ENCODE measurements around the gene UBL5.

UBL5 gene

GRCh38 chr19:9791552-9792205 lies 36.0 kb upstream of the UBL5 start:
- Histone ChIP-seq H3K27me3 (ENCODE audit: control insufficient read depth, insufficient read depth, low read length) (no peaks in the 10 kb centered on the region), H3K9me3 (ENCODE audit: control insufficient read depth, insufficient read depth, low read length) (no peaks in the 10 kb centered on the region), H3K27ac (ENCODE audit: low read depth, low read length) (peak overlapping the region; percentile 64), H3K9ac (ENCODE audit: low read depth, low read length) (no peak overlapping the region), H3K4me1 (ENCODE audit: control insufficient read depth, insufficient read depth, low read length) (peaks cover 5% of the 10 kb centered on the region; the same call in 1 of the 2 replicates), H3K4me3 (ENCODE audit: low read depth, low read length) (peak overlapping the region; percentile 71), H3K36me3 (ENCODE audit: control insufficient read depth, insufficient read depth, low read length) (no peaks in the 10 kb centered on the region)

- no peaks in the 10 kb centered on the region for H3K36me3 ChIP-seq (ENCODE audit: control insufficient read depth, insufficient read depth, low read length)
- H3K27me3 ChIP-seq (ENCODE audit: control insufficient read depth, insufficient read depth, low read length), result no peaks in the 10 kb centered on the region
- H3K4me1 ChIP-seq (ENCODE audit: control insufficient read depth, insufficient read depth, low read length), result peaks cover 5% of the 10 kb centered on the region; the same call in 1 of the 2 replicates
- H3K9me3 ChIP-seq (ENCODE audit: control insufficient read depth, insufficient read depth, low read length), result no peaks in the 10 kb centered on the region
- peak overlapping the region; percentile 92 for H3K27ac ChIP-seq (ENCODE audit: low read depth, low read length)
- peak overlapping the region; percentile 83 for H3K9ac ChIP-seq (ENCODE audit: low read depth, low read length)
- H3K4me3 ChIP-seq (ENCODE audit: low read depth, low read length), result peak overlapping the region; percentile 80
These were observed 35.3 kb upstream of the UBL5 start for GRCh38 chr19:9792206-9793070.

GRCh38 chr19:9793071-9793591 lies 34.6 kb upstream of the UBL5 start:
- Histone ChIP-seq H3K9me3 (ENCODE audit: control insufficient read depth, insufficient read depth, low read length) (no peaks in the 10 kb centered on the region), H3K4me1 (ENCODE audit: control insufficient read depth, insufficient read depth, low read length) (peaks cover 5% of the 10 kb centered on the region; the same call in 1 of the 2 replicates), H3K27me3 (ENCODE audit: control insufficient read depth, insufficient read depth, low read length) (no peaks in the 10 kb centered on the region), H3K4me3 (ENCODE audit: low read depth, low read length) (peak overlapping the region; percentile 80), H3K36me3 (ENCODE audit: control insufficient read depth, insufficient read depth, low read length) (no peaks in the 10 kb centered on the region), H3K9ac (ENCODE audit: low read depth, low read length) (peak overlapping the region; percentile 83), H3K27ac (ENCODE audit: low read depth, low read length) (peak overlapping the region; percentile 92)

GRCh38 chr19:9796113-9796773 lies 31.5 kb upstream of the UBL5 start:
- no peaks in the 10 kb centered on the region for H3K27me3 ChIP-seq (ENCODE audit: control insufficient read depth, insufficient read depth, low read length)
- no peak overlapping the region for H3K27ac ChIP-seq (ENCODE audit: low read depth, low read length)
- H3K4me1 ChIP-seq (ENCODE audit: control insufficient read depth, insufficient read depth, low read length), result no peaks in the 10 kb centered on the region
- H3K4me3 ChIP-seq (ENCODE audit: low read depth, low read length), result no peak overlapping the region
- no peaks in the 10 kb centered on the region for H3K36me3 ChIP-seq (ENCODE audit: control insufficient read depth, insufficient read depth, low read length)
- H3K9ac ChIP-seq (ENCODE audit: low read depth, low read length), result no peak overlapping the region
- no peaks in the 10 kb centered on the region for H3K9me3 ChIP-seq (ENCODE audit: control insufficient read depth, insufficient read depth, low read length)

- no peak overlapping the region for H3K9ac ChIP-seq (ENCODE audit: low read depth, low read length)
- H3K36me3 ChIP-seq (ENCODE audit: control insufficient read depth, insufficient read depth, low read length), result no peaks in the 10 kb centered on the region
- no peak overlapping the region for H3K27ac ChIP-seq (ENCODE audit: low read depth, low read length)
- no peak overlapping the region for H3K4me3 ChIP-seq (ENCODE audit: low read depth, low read length)
- H3K4me1 ChIP-seq (ENCODE audit: control insufficient read depth, insufficient read depth, low read length), result no peaks in the 10 kb centered on the region
- no peaks in the 10 kb centered on the region for H3K9me3 ChIP-seq (ENCODE audit: control insufficient read depth, insufficient read depth, low read length)
- no peaks in the 10 kb centered on the region for H3K27me3 ChIP-seq (ENCODE audit: control insufficient read depth, insufficient read depth, low read length)
These were observed 29.8 kb upstream of the UBL5 start for GRCh38 chr19:9797871-9798270.

- Histone ChIP-seq H3K27ac (ENCODE audit: low read depth, low read length) (no peak overlapping the region), H3K9ac (ENCODE audit: low read depth, low read length) (no peak overlapping the region), H3K36me3 (ENCODE audit: control insufficient read depth, insufficient read depth, low read length) (no peaks in the 10 kb centered on the region), H3K27me3 (ENCODE audit: control insufficient read depth, insufficient read depth, low read length) (no peaks in the 10 kb centered on the region), H3K4me3 (ENCODE audit: low read depth, low read length) (no peak overlapping the region), H3K9me3 (ENCODE audit: control insufficient read depth, insufficient read depth, low read length) (no peaks in the 10 kb centered on the region), H3K4me1 (ENCODE audit: control insufficient read depth, insufficient read depth, low read length) (no peaks in the 10 kb centered on the region)
These were observed 28.6 kb upstream of the UBL5 start for GRCh38 chr19:9799162-9799561.

- Histone ChIP-seq H3K4me1 (ENCODE audit: control insufficient read depth, insufficient read depth, low read length) (no peaks in the 10 kb centered on the region), H3K9me3 (ENCODE audit: control insufficient read depth, insufficient read depth, low read length) (no peaks in the 10 kb centered on the region), H3K27me3 (ENCODE audit: control insufficient read depth, insufficient read depth, low read length) (no peaks in the 10 kb centered on the region), H3K4me3 (ENCODE audit: low read depth, low read length) (no peak overlapping the region), H3K27ac (ENCODE audit: low read depth, low read length) (no peak overlapping the region), H3K36me3 (ENCODE audit: control insufficient read depth, insufficient read depth, low read length) (0 out of 2 replicates have a peak, but pooled peaks cover 4% of the 10 kb centered on the region), H3K9ac (ENCODE audit: low read depth, low read length) (no peak overlapping the region)
These were observed 25.7 kb upstream of the UBL5 start for GRCh38 chr19:9801976-9802375.

GRCh38 chr19:9806803-9807202 lies 20.9 kb upstream of the UBL5 start:
- no peak overlapping the region for H3K4me3 ChIP-seq (ENCODE audit: low read depth, low read length)
- no peak overlapping the region for H3K27ac ChIP-seq (ENCODE audit: low read depth, low read length)
- no peaks in the 10 kb centered on the region for H3K4me1 ChIP-seq (ENCODE audit: control insufficient read depth, insufficient read depth, low read length)
- H3K9me3 ChIP-seq (ENCODE audit: control insufficient read depth, insufficient read depth, low read length), result no peaks in the 10 kb centered on the region
- no peak overlapping the region for H3K9ac ChIP-seq (ENCODE audit: low read depth, low read length)
- peaks cover 42% of the 10 kb centered on the region for H3K36me3 ChIP-seq (ENCODE audit: control insufficient read depth, insufficient read depth, low read length)
- H3K27me3 ChIP-seq (ENCODE audit: control insufficient read depth, insufficient read depth, low read length), result no peaks in the 10 kb centered on the region

- peaks cover 45% of the 10 kb centered on the region for H3K36me3 ChIP-seq (ENCODE audit: control insufficient read depth, insufficient read depth, low read length)
- H3K9ac ChIP-seq (ENCODE audit: low read depth, low read length), result no peak overlapping the region
- H3K27ac ChIP-seq (ENCODE audit: low read depth, low read length), result no peak overlapping the region
These were observed 18.6 kb upstream of the UBL5 start for GRCh38 chr19:9808855-9809824.

GRCh38 chr19:9811139-9811538 lies 16.6 kb upstream of the UBL5 start:
- Histone ChIP-seq H3K4me3 (ENCODE audit: low read depth, low read length) (no peak overlapping the region), H3K9me3 (ENCODE audit: control insufficient read depth, insufficient read depth, low read length) (no peaks in the 10 kb centered on the region), H3K9ac (ENCODE audit: low read depth, low read length) (no peak overlapping the region), H3K27ac (ENCODE audit: low read depth, low read length) (no peak overlapping the region), H3K27me3 (ENCODE audit: control insufficient read depth, insufficient read depth, low read length) (no peaks in the 10 kb centered on the region), H3K4me1 (ENCODE audit: control insufficient read depth, insufficient read depth, low read length) (no peaks in the 10 kb centered on the region), H3K36me3 (ENCODE audit: control insufficient read depth, insufficient read depth, low read length) (peaks cover 45% of the 10 kb centered on the region)

More at GRCh38 chr19:9808855-9809824, 18.6 kb upstream of the UBL5 start:
- Histone ChIP-seq H3K4me1 (ENCODE audit: control insufficient read depth, insufficient read depth, low read length) (no peaks in the 10 kb centered on the region), H3K4me3 (ENCODE audit: low read depth, low read length) (no peak overlapping the region), H3K9me3 (ENCODE audit: control insufficient read depth, insufficient read depth, low read length) (no peaks in the 10 kb centered on the region), H3K27me3 (ENCODE audit: control insufficient read depth, insufficient read depth, low read length) (no peaks in the 10 kb centered on the region)
